RWPE2 (cell line): ENCODE data around the gene NEK7.

Experiments
- ATAC-seq: fragments of 200-7000 bp; cut with Tn5 transposase; 3 replicates; pipeline ENCODE4 v1.9.1; 2021; ENCODE audit warnings: low read depth
- DNase-seq: peaks from one replicate; pipeline ENCODE4 v3.0.0-alpha.2; 2020; ENCODE audit warnings: low spot score
- H3K27ac ChIP-seq: fragments of 450-650 bp; 2 replicates; pipeline ENCODE4 v1.5.1; 2017; ENCODE audit warnings: mild to moderate bottlenecking; ENCODE audit not compliant: poor library complexity, severe bottlenecking
- H3K27me3 ChIP-seq: fragments of 250-450 bp; sonication (Bioruptor Pico); 2 replicates; pipeline ENCODE4 v1.5.1; 2021; ENCODE audit warnings: mild to moderate bottlenecking, moderate library complexity; ENCODE audit not compliant: insufficient read depth, poor library complexity, severe bottlenecking
- H3K36me3 ChIP-seq: fragments of 250-450 bp; sonication (Bioruptor Pico); 2 replicates; pipeline ENCODE4 v1.5.1; 2020; ENCODE audit warnings: low read depth, mild to moderate bottlenecking, moderate library complexity
- H3K4me1 ChIP-seq: fragments of 250-450 bp; sonication (Bioruptor Pico); 2 replicates; pipeline ENCODE4 v1.5.1; 2021; ENCODE audit warnings: mild to moderate bottlenecking, moderate library complexity; ENCODE audit not compliant: insufficient read depth, poor library complexity, severe bottlenecking
- H3K4me3 ChIP-seq: fragments of 250-450 bp; sonication (Bioruptor Pico); 2 replicates; pipeline ENCODE4 v1.5.1; 2021; ENCODE audit warnings: mild to moderate bottlenecking, moderate library complexity; ENCODE audit not compliant: severe bottlenecking
- H3K9me3 ChIP-seq: fragments of 250-450 bp; sonication (Bioruptor Pico); 2 replicates; pipeline ENCODE4 v1.5.1; 2021; ENCODE audit warnings: mild to moderate bottlenecking, moderate library complexity; ENCODE audit not compliant: severe bottlenecking
- CTCF ChIP-seq: fragments of 450-650 bp; IDR thresholded peaks from one replicate; pipeline ENCODE4 v1.5.1; 2017; ENCODE audit warnings: mild to moderate bottlenecking, moderate library complexity; ENCODE audit not compliant: poor library complexity, severe bottlenecking

The NEK7 gene

GRCh38 chr1:198166900-198167299 is 10.1 kb downstream of the NEK7 start:
- no peaks in the 10 kb centered on the region for H3K36me3 ChIP-seq
- peaks cover 29% of the 10 kb centered on the region for H3K4me1 ChIP-seq
- no peak for ATAC-seq
- H3K27me3 ChIP-seq: no peaks in the 10 kb centered on the region
- no peak for DNase-seq
- no peak for TF ChIP-seq CTCF
- H3K27ac ChIP-seq: peak overlapping the region; percentile 77
- no peaks in the 10 kb centered on the region for H3K9me3 ChIP-seq
- H3K4me3 ChIP-seq: no peak overlapping the region

- H3K36me3 ChIP-seq: no peaks in the 10 kb centered on the region
- DNase-seq: no peak
- TF ChIP-seq CTCF: no peak
- peak overlapping the region; percentile 77 for H3K27ac ChIP-seq
- no peaks in the 10 kb centered on the region for H3K9me3 ChIP-seq
- H3K27me3 ChIP-seq: no peaks in the 10 kb centered on the region
- no peak overlapping the region for H3K4me3 ChIP-seq
- peaks cover 29% of the 10 kb centered on the region for H3K4me1 ChIP-seq
- ATAC-seq: 0 out of 3 replicates have a peak, but pooled peaks have one; percentile 24
Measured at GRCh38 chr1:198167436-198167934, 10.7 kb downstream of the NEK7 start.

- TF ChIP-seq CTCF: no peak
- DNase-seq (no peak), ATAC-seq (no peak)
- Histone ChIP-seq H3K36me3 (no peaks in the 10 kb centered on the region), H3K9me3 (no peaks in the 10 kb centered on the region), H3K4me1 (peaks cover 29% of the 10 kb centered on the region), H3K4me3 (no peak overlapping the region), H3K27me3 (no peaks in the 10 kb centered on the region), H3K27ac (peak overlapping the region; percentile 77)
Measured at GRCh38 chr1:198168227-198168626, 11.4 kb downstream of the NEK7 start.

GRCh38 chr1:198169672-198170071 is 12.9 kb downstream of the NEK7 start:
- ATAC-seq (peak; percentile 90), DNase-seq (no peak)
- no peaks in the 10 kb centered on the region for H3K36me3 ChIP-seq
- no peaks in the 10 kb centered on the region for H3K9me3 ChIP-seq
- no peaks in the 10 kb centered on the region for H3K27me3 ChIP-seq
- peaks cover 36% of the 10 kb centered on the region for H3K4me1 ChIP-seq
- TF ChIP-seq CTCF: no peak
- H3K4me3 ChIP-seq: no peak overlapping the region
- peak overlapping the region; percentile 77 for H3K27ac ChIP-seq

- H3K36me3 ChIP-seq: no peaks in the 10 kb centered on the region
- ATAC-seq (no peak), DNase-seq (no peak)
- no peaks in the 10 kb centered on the region for H3K27me3 ChIP-seq
- no peaks in the 10 kb centered on the region for H3K9me3 ChIP-seq
- no peak for TF ChIP-seq CTCF
- H3K4me3 ChIP-seq: no peak overlapping the region
- H3K27ac ChIP-seq: no peak overlapping the region
- peaks cover 37% of the 10 kb centered on the region for H3K4me1 ChIP-seq
Measured at GRCh38 chr1:198171667-198172540, 15.1 kb downstream of the NEK7 start.
